KMS-11 (cell line): ENCODE data around the gene TTYH2.

Experiments
- H2AFZ ChIP-seq: fragments of 200-600 bp; sonication (generic); 2 replicates; pipeline ENCODE4 v1.6.1; 2016; ENCODE audit warnings: antibody characterized with exemption, mixed run types, low read depth
- H3K27ac ChIP-seq: fragments of 200-600 bp; sonication (generic); 2 replicates; pipeline ENCODE4 v1.6.1; 2016; ENCODE audit warnings: mild to moderate bottlenecking, mixed run types
- H3K27me3 ChIP-seq: fragments of 200-600 bp; sonication (generic); 2 replicates; pipeline ENCODE4 v1.6.1; 2017; ENCODE audit warnings: mild to moderate bottlenecking, low read depth, mixed run types, moderate library complexity; ENCODE audit not compliant: insufficient read depth
- H3K36me3 ChIP-seq: fragments of 200-600 bp; sonication (generic); 2 replicates; pipeline ENCODE4 v1.6.1; 2017; ENCODE audit warnings: mild to moderate bottlenecking, mixed run types; ENCODE audit not compliant: insufficient read depth
- H3K4me1 ChIP-seq: fragments of 200-600 bp; sonication (generic); 2 replicates; pipeline ENCODE4 v1.6.1; 2016; ENCODE audit warnings: mild to moderate bottlenecking, low read depth, mixed run types; ENCODE audit not compliant: poor library complexity, severe bottlenecking
- H3K4me2 ChIP-seq: fragments of 200-600 bp; sonication (generic); 2 replicates; pipeline ENCODE4 v1.7.0; 2016; ENCODE audit warnings: mild to moderate bottlenecking, mixed run types
- H3K4me3 ChIP-seq: fragments of 200-600 bp; sonication (generic); IDR thresholded peaks from 2 replicates; pipeline ENCODE4 v1.6.1; 2017; ENCODE audit warnings: low read depth, low read length, mixed read lengths; ENCODE audit not compliant: insufficient read depth
- H3K79me2 ChIP-seq: fragments of 200-600 bp; sonication (generic); 2 replicates; pipeline ENCODE4 v1.6.1; 2016; ENCODE audit warnings: low read depth, mixed run types; ENCODE audit not compliant: insufficient read depth
- H3K9ac ChIP-seq: fragments of 200-600 bp; sonication (generic); 2 replicates; pipeline ENCODE4 v1.6.1; 2016; ENCODE audit warnings: mild to moderate bottlenecking, mixed run types
- H4K20me1 ChIP-seq: fragments of 200-600 bp; sonication (generic); 2 replicates; pipeline ENCODE4 v1.6.1; 2016; ENCODE audit warnings: mild to moderate bottlenecking, mixed run types; ENCODE audit not compliant: insufficient read depth
- TF ChIP-seq, protein P1 (sequence below): fragments of 200-600 bp; sonication (generic); conservative IDR thresholded peaks from 2 replicates; pipeline ENCODE4 v1.6.1; 2017; ENCODE audit warnings: low read depth, mild to moderate bottlenecking, antibody characterized with exemption, low read length, moderate library complexity, mixed read lengths

The TTYH2 gene

DNA sequence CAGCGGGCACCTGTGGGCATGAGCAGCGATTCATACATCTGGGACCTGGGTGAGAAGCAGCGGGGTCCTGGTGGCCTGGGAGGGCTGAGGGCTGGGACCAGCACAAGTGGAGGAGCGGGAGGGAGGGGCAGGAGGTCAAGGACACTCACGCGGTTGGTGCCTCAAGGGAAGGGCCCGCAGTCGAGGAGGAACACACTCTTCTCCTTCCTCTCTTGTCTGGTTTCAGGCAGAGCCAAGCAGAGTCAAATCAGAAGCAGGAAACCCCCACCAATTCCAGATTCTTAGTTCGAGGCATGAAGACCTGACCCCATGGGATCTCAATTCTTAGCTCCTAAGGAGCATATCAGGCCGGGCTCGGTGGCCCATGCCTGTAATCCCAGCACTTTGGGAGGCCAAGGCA, 76.3 kb downstream of the TTYH2 start:
- peaks cover 63% of the 10 kb centered on the region for H3K27me3 ChIP-seq
- H3K27ac ChIP-seq = no peak overlapping the region
- no peaks in the 10 kb centered on the region for H4K20me1 ChIP-seq
- no peak overlapping the region for H3K4me2 ChIP-seq
- H3K36me3 ChIP-seq = no peaks in the 10 kb centered on the region
- no peak overlapping the region for H2AFZ ChIP-seq
- H3K4me1 ChIP-seq = no peaks in the 10 kb centered on the region
- H3K79me2 ChIP-seq = no peaks in the 10 kb centered on the region
- no peak overlapping the region for H3K4me3 ChIP-seq
- no peak overlapping the region for H3K9ac ChIP-seq
- TF ChIP-seq, protein P1, sequence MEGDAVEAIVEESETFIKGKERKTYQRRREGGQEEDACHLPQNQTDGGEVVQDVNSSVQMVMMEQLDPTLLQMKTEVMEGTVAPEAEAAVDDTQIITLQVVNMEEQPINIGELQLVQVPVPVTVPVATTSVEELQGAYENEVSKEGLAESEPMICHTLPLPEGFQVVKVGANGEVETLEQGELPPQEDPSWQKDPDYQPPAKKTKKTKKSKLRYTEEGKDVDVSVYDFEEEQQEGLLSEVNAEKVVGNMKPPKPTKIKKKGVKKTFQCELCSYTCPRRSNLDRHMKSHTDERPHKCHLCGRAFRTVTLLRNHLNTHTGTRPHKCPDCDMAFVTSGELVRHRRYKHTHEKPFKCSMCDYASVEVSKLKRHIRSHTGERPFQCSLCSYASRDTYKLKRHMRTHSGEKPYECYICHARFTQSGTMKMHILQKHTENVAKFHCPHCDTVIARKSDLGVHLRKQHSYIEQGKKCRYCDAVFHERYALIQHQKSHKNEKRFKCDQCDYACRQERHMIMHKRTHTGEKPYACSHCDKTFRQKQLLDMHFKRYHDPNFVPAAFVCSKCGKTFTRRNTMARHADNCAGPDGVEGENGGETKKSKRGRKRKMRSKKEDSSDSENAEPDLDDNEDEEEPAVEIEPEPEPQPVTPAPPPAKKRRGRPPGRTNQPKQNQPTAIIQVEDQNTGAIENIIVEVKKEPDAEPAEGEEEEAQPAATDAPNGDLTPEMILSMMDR = no peak

DNA sequence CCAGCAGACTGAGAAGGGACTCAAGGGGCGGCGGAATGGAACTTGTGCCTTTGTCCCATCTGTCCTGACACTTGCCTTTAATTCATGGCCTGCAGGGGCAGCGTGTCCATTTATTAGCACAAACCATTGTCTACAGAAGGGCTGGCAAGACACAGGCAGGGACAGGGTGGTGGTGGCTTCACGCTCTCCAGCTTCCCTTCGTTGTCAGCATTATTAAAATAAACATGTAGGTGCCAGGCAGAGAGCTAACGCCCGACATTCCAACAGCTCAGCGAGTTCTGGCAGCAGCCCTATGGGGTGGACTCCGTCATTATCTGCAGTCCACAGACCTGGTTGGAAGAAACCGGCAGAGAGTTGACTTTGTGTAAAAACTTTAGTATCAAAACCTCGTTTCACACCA, 77.0 kb downstream of the TTYH2 start:
- Histone ChIP-seq H3K79me2 (no peaks in the 10 kb centered on the region), H3K4me2 (no peak overlapping the region), H4K20me1 (no peaks in the 10 kb centered on the region), H2AFZ (no peak overlapping the region), H3K27me3 (peaks cover 68% of the 10 kb centered on the region), H3K9ac (no peak overlapping the region), H3K36me3 (no peaks in the 10 kb centered on the region), H3K4me3 (no peak overlapping the region), H3K4me1 (no peaks in the 10 kb centered on the region), H3K27ac (no peak overlapping the region)
- TF ChIP-seq, protein P1 = no peak

DNA sequence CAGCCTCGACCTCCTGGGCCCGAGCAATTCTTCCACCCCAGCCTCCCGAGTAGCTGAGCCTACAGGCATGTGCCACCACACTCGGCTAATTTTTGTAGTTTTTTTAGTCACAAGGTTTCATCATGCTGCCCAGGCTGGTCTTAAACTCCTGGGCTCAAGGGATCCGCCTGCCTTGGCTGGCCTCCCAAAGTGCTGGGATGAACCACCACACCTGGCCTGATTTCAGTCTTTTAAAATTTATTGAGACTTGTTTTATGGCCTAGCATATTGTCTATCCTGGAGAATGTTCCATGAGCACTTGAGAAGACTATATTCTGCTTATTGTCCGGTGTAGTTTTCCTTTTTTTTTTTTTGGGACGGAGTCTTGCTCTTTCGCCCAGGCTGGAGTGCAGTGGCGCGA, 79.1 kb downstream of the TTYH2 start:
- H3K79me2 ChIP-seq = no peaks in the 10 kb centered on the region
- no peaks in the 10 kb centered on the region for H3K36me3 ChIP-seq
- H4K20me1 ChIP-seq = no peaks in the 10 kb centered on the region
- H3K4me2 ChIP-seq = no peak overlapping the region
- no peak overlapping the region for H3K9ac ChIP-seq
- no peak overlapping the region for H3K27ac ChIP-seq
- TF ChIP-seq, protein P1 = no peak
- H3K27me3 ChIP-seq = peaks cover 63% of the 10 kb centered on the region
- H3K4me1 ChIP-seq = no peaks in the 10 kb centered on the region
- H3K4me3 ChIP-seq = no peak overlapping the region
- H2AFZ ChIP-seq = no peak overlapping the region

DNA sequence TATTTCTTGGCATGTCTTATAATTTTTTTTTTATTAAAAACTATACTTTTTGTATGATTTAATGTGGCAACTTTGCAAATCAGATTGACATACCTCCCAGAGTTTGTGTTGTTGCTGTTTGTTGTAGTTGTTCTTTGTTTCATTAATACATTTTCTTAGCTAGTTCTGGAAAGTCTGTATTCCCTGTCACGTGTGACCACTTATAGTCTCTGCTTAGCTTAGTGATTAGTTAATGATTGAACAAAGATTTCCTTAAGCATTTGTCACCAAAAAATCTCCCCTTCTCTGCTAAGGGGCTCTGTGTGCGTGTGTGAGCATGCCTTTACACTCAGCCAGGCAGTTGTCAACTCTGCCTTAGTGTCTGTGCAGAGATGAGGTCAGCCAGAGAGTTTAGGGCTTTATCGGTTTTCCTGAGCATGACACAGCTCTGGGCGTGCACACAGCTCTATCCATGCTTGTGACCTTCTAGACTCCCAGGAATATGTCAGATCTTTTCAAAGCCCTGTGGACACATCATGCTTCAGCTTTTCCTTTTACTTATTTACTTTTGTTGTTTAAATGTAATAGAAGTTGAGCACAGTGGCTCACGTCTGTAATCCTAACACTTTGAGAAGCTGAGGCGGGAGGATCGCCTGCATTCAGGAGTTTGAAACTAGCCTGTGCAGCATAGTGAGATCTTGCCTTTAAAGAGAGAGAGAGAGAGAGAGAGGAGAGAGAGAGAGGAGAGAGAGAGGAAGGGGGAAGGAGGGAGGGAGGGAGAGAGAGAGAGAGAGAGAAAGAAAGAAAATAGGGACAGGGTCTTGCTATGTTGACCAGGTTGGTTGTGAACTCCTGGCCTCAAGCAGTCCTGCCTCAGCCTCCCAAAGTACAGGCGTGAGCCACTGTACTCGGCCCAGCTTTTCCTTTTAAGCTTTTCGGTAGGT, 82.5 kb downstream of the TTYH2 start:
- H4K20me1 ChIP-seq = no peaks in the 10 kb centered on the region
- H3K4me3 ChIP-seq = no peak overlapping the region
- no peaks in the 10 kb centered on the region for H3K79me2 ChIP-seq
- no peaks in the 10 kb centered on the region for H3K36me3 ChIP-seq
- H3K27me3 ChIP-seq = peaks cover 57% of the 10 kb centered on the region
- H2AFZ ChIP-seq = no peak overlapping the region
- H3K9ac ChIP-seq = no peak overlapping the region
- H3K4me2 ChIP-seq = no peak overlapping the region
- TF ChIP-seq, protein P1 = no peak
- no peaks in the 10 kb centered on the region for H3K4me1 ChIP-seq
- no peak overlapping the region for H3K27ac ChIP-seq
